GM21367 (cell line): ENCODE results near the gene AKR7A2.
A peak's percentile ranks its signal among the peaks of the same experiment; 100 is the strongest.

Experiments
- ATAC-seq: cut with Tn5 transposase; IDR thresholded peaks from one replicate; pipeline ENCODE4 v1.9.1; 2021; ENCODE audit not compliant: unreplicated experiment

Gene AKR7A2

GRCh38 chr1:19311931-19312781, at the start of gene AKR7A2, which contains the start of gene SLC66A1:
Gene AKR7A2, minus strand, starts transcription at chr1:19312144. Its CDS starts 20 bp downstream, at chr1:19312124.
Gene SLC66A1, plus strand, starts transcription at chr1:19312326. Its CDS starts 5,352 bp downstream, at chr1:19317678.
- peak; percentile 62 for ATAC-seq

DNA sequence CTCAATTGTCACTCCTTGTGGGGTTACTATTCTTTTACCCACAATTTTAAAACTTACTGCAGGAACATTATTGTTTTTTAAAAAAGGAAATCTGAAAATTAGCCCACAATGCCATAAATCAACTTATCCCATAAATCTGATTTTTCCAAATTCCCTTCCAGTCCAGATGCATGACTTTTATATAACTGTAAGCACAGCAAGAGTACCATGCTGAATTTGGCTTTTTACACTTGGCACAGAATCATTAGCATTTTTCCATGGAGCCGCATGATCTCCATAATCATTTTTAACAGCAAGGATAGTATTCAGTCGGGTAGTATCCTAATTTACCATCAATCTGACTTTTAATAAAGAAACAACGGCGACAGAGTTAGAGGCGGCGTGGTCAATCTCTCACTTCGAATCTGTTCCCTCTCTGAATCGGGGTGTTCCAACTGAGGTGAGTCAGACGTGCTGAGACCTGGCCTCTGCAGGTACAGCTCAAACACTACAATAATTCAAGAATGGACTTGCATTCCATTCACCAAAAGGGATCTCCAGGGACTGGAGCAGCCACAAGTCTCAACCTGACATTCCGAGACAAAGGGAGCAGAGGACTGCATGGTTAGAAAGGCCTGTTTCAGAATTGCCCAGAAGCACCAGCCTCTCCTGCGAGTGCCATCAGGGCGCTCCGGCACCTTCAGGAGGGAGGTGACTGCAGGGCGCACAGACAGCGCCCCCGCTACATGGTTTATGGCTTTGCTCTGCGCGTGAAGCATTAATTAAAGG, 49.1 kb upstream of the AKR7A2 start:
- ATAC-seq = no peak

GRCh38 chr1:19360432-19360831, 48.5 kb upstream of the AKR7A2 start:
- ATAC-seq = no peak

DNA sequence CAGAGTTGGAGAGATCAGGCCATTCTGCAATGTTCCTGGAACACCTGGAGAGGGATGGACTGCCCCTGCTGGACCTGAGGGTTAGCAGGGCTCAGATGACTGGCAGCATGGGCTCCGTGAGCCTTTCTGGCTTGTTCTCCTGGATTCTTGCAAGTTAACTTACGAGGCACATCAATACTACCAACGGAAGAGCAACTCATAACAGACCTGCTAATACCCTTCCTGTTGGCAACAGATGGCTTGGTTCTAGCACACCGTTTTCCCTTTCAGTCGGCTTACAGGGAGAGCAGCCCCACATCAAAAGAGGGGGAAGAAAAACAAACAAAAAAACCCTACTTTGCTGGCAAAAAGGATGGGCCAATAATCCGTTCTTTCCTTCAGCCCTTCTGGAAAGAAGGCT, 48.1 kb upstream of the AKR7A2 start:
- no peak for ATAC-seq

GRCh38 chr1:19359357-19359756, 47.4 kb upstream of the AKR7A2 start:
- ATAC-seq = no peak

DNA sequence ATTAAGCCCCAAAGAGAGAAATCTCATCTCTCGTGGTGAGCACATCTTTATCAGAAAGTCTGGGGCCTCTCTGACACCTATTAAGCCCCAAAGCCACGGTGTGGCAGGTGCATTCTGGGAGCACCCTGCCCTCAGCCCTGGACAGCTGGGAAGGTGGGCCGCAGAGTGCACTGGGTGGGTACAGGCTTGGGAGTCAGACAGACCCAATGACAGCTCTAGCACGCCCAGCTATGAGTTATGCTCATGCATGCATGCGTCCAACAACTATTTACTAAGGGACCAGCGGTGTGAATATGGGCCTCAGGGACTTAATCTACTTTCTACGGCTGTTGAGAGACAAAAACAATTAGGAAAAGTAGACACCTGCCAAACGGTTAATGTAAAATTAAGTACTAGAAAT, 46.8 kb upstream of the AKR7A2 start:
- no peak for ATAC-seq

- no peak for ATAC-seq
Observed at GRCh38 chr1:19357299-19357986, 45.5 kb upstream of the AKR7A2 start.

DNA sequence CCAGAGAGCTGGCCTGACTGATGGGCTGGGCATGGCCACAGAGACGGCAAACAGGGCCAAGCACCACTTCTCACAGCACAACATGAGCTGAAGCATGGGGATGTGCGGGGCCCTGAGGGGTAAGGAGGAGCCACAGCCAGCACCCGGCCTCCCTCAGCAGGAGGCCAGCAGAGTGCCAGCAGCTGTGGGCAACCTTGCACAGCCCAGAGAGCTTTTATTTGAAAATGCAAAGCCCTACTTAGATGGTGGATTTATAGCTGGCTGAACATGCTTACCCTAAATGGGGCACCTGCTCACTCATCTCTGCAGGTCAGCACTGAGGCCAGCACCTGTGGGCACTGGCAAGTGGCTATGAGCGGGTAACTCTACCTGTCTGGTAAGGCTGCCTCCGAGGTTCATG, 44.3 kb upstream of the AKR7A2 start:
- no peak for ATAC-seq

- ATAC-seq = no peak
Observed at GRCh38 chr1:19354531-19354981, 42.6 kb upstream of the AKR7A2 start.

DNA sequence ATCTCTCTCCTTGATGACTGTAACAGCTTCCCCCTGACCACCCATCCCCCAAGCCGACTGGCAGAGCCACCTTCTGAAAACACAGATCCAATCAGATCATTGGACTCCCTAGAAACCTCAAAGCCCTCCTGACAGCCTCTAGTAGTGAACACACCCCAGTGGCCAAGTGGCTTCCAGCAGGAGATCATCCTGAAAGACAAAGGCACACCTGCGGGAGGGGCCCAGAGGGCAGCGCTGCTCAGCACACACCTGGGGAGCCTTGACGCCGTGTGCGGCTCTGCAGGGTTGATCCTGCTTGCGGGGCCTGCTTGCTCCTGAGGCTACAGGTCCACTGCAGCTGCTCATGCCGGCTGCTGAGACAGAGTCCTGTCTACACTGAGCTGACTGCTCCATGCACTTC, 41.7 kb upstream of the AKR7A2 start:
- no peak for ATAC-seq

- ATAC-seq = no peak
Observed at GRCh38 chr1:19352839-19353238, 40.9 kb upstream of the AKR7A2 start.

GRCh38 chr1:19351873-19352272, 39.9 kb upstream of the AKR7A2 start:
- no peak for ATAC-seq

GRCh38 chr1:19350566-19350965, 38.6 kb upstream of the AKR7A2 start:
- no peak for ATAC-seq

DNA sequence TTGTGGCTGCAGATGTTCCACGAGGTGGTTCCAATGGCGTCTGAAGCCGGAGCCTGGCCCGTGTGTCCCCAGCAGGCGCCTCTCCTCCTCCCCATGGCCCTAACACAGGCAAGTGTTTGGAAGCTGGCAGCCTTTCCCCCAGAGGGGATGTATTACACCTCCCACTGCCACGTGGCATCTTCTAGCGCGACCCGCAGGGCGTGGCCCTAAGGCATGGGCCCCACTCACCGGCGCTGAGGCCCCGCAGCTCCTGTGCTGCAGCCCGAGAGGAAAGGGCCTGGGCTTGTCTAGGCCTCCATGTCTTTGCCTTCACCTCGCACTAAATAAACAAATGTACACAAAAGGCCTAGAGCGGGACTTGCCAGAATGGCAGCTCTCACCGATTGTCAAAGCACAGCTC, 38.1 kb upstream of the AKR7A2 start:
- ATAC-seq = no peak

GRCh38 chr1:19348441-19349198, 36.7 kb upstream of the AKR7A2 start:
- no peak for ATAC-seq

DNA sequence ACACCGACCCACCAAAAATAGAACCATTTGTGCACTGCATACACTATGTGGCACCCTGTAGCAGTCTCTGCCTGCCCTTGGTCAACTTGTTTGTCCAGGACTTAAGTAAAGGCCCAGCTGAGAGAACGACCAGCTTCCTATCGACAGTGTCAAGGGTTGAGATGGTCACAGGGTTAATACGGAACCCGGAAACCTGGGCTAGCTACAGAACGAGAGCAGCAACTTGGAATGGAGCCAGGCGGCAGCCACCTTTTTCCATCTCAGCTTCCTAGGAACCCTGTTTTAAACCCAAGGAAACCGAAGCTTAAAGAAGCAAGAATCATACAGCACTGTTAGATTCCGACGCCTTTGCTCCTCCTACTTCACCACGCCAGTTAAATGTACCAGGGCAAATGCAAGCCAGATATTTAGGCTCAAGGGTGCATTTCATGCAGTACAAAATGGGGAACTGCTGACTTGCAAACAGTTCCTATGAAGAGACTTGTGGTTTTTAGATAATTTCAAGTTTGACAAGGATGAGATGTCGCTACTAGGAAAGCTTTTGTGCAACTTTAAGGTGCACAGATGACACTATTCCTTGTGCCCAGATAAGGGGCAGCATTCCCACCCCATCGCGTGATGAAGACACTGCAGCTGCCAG, 35.7 kb upstream of the AKR7A2 start:
- ATAC-seq = no peak

GRCh38 chr1:19346026-19346425, 34.1 kb upstream of the AKR7A2 start:
- no peak for ATAC-seq

DNA sequence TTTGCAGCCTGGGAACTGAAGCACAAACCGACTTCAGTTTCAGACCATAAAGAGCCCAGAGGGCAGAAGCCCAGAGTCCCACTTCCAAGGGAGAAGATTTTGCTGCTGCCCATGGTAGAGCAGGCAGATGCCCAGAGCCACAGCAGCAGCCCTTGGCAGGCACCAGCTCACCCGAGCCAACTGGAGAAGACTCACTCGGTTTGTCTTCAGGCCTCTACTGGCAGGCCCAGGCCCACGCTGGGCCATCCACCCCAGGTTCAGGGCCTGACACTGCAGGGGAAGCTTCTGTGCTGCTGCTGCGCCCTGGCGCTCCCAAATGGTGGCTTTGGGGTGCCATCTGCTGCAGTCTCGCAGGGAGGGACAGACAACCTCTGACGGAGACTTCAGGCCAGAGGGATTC, 33.4 kb upstream of the AKR7A2 start:
- ATAC-seq = no peak

DNA sequence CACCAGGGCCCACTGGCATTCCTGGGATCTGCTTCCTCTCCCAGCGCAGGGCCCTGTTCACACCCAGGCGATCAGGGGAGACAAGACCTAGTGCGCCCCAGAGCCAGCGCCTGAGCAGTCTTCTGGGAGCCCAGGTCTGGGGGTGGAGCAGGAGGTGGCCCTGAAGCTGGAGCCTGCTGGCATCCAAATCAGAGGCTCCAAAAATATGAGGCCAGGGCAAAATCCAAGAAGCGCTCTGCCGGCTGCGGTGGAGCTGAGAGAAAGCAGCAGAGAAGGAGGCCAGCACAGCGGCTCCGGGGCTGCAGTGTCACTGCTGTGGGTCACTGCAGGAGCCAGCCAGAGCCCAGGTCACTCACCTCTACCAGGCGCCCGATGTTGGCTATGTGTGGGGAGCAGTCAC, 32.9 kb upstream of the AKR7A2 start:
- no peak for ATAC-seq

GRCh38 chr1:19344372-19344810, 32.4 kb upstream of the AKR7A2 start:
- ATAC-seq = no peak
